Right cardiac atrium (tissue), 5 donors: ENCODE measurements around the gene EI24. TPM values are rescaled to one million over a fixed set of nuclear protein-coding genes. Genes with fewer than 3 reads are reported as not detected.

Source experiments
- ATAC-seq, 2 donors: fragments of 200-7000 bp; cut with Tn5 transposase; one replicate each; pipeline versions ENCODE4 v1.8.0 to v1.9.1; 2020; ENCODE audit warnings: moderate library complexity in 2 of 2, mild to moderate bottlenecking in 1 of 2
- DNase-seq, 3 donors: peaks; one replicate each; pipeline ENCODE4 v3.0.0-alpha.2; 2020
- H3K27ac ChIP-seq: one replicate; pipeline ENCODE4 v1.5.1; 2013; ENCODE audit warnings: mild to moderate bottlenecking, low read length, control low read depth, moderate library complexity
- H3K27me3 ChIP-seq: one replicate; pipeline ENCODE4 v1.6.1; 2013; ENCODE audit not compliant: control insufficient read depth, insufficient read depth
- H3K4me1 ChIP-seq: one replicate; pipeline ENCODE4 v1.6.1; 2013; ENCODE audit warnings: low read length; ENCODE audit not compliant: control insufficient read depth, insufficient read depth
- H3K4me3 ChIP-seq: one replicate; pipeline ENCODE4 v1.5.1; 2013; ENCODE audit warnings: low read length, control low read depth
- H3K9me3 ChIP-seq: one replicate; pipeline ENCODE4 v1.6.1; 2013; ENCODE audit warnings: low read length; ENCODE audit not compliant: control insufficient read depth
- WGBS: extraction: QIAGEN DNeasy Blood & Tissue Kit; methylation state at CpG from one replicate; pipeline ENCODE4 v1.1.7; 2013; 5-methylcytosine and 5-hydroxymethylcytosine counted together
- intact Hi-C, 4 donors: fragments of 100-400 bp; cut with DNase I; formaldehyde crosslinking; loops; one replicate each; pipeline versions ENCODE4 v1.11.0 to v1.14.0; 2022 to 2023
- polyA plus RNA-seq: library from polyadenylated mRNA; stranded (reverse); fragments of 200-250 nt; gene quantifications from one replicate; pipeline ENCODE4 v1.2.3, GENCODE V29; 2013
- total RNA-seq, 4 donors: library from RNA; stranded (reverse); fragmentation: NEBNext Ultra II Directional; extraction: Animal tissue kit (Norgen Biotek cat#: 25700); gene quantifications; one replicate each; pipeline ENCODE4 v1.2.1, GENCODE V29; 2021
- donor health status: healthy with polysubstance abuse.
- donor health status: DM: no; HTN: yes; CAD: no.
- donor health status: DM: no; HTN: no; CAD: no.
- donor health status: DM: no; HTN: yes; CAD: no; lungs with severe emphysema.
- donor health status: DM: yes; HTN: yes; CAD: no.

EI24 gene
- total and polyA plus RNA-seq, 5 donors, result 33.8 to 69.2 (median 60.8) TPM

DNA sequence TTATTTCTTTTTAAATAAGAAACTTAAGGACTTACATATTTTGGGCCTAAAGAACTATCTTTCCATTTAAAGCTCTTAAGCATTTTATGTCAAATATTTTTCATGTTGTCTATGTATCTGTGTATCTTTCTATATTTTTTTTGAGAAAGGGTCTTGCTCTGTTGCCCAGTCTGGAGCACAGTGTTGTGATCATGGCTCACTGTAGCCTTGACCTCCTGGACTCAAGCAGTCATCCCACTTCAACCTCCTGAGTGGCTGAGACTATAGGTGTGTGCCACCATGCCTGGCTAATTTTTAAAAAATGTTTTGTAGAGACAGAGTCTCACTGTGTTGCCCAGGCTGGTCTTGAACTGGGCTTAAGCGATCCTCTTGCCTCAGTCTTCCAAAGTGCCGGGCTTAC is 31.4 kb downstream of the EI24 start:
- DNase-seq (no peak), ATAC-seq (no peak)
- no peaks in the 10 kb centered on the region for H3K9me3 ChIP-seq
- H3K27ac ChIP-seq, result no peak overlapping the region
- H3K27me3 ChIP-seq, result no peaks in the 10 kb centered on the region
- H3K4me1 ChIP-seq, result no peaks in the 10 kb centered on the region
- intact Hi-C loops, result no loop called here
- WGBS, result 97% methylated on average over 2 of the region's 2 CpGs
- no peak overlapping the region for H3K4me3 ChIP-seq

DNA sequence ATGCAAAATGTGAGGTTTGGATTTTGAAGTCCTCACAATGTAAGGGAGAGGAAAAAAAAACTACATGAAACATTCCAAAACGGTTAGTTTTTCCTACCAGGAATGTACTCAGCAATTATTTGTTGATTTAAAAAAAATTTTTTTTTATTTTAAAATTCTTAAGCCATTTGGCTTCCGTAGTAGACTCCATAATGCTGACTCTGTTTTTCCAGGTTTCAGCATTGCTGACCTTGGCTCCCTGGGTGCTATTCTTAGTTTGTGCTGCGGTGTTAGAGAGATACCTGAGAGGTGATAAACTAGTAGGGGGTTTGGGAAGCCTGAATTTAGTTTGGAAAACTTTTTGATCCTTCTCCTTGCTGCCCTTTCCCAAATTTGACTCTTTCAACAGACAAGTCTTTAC is 33.9 kb downstream of the EI24 start:
- no peak overlapping the region for H3K27ac ChIP-seq
- WGBS, result 69% methylated on average over 3 of the region's 3 CpGs
- intact Hi-C loops, result no loop called here
- ATAC-seq, result no peak
- H3K4me1 ChIP-seq, result no peaks in the 10 kb centered on the region
- no peaks in the 10 kb centered on the region for H3K27me3 ChIP-seq
- DNase-seq, result no peak
- no peaks in the 10 kb centered on the region for H3K9me3 ChIP-seq
- H3K4me3 ChIP-seq, result no peak overlapping the region

DNA sequence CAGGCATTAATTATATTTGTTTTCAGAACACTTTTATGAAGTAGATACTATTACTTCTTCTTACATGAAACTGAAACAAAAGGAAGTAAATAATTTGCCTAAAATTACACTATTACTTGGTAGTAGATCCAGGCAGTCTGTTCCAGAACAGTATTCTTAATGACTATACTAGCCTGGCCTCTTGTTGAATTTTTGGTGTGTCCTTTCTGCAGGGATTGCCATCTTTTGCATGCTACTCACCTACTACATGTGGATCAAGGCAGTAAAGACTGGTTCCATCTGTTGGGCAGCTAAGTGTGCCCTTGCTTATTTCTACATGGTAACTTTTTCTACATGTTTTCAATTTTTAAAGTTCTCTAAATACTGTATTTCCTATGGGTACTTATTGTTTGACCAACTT is 36.1 kb downstream of the EI24 start:
- Histone ChIP-seq H3K4me1 (no peaks in the 10 kb centered on the region), H3K27ac (no peak overlapping the region), H3K4me3 (no peak overlapping the region), H3K9me3 (no peaks in the 10 kb centered on the region), H3K27me3 (no peaks in the 10 kb centered on the region)
- ATAC-seq (no peak), DNase-seq (no peak)
- intact Hi-C loops, result no loop called here

DNA sequence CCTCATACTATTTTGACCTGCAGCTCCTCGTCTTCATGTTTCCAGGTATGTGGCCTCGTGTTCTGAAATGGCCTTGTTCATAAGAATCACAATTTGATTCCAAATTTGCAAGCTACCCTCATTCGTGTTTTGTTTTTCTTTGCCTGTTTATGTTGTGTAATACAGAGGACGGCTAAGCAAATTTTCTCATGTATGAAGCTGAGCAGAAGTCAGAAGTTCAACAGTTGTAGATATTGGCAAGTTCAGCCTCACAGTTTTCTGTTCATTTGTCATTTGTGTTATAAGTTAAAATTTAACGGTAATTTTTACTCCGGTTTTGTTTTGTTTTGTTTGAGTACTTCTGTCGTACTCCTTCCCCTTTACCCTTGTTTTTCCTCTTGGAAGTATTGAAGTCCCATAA is 40.3 kb downstream of the EI24 start:
- ATAC-seq, result no peak
- no peak overlapping the region for H3K4me3 ChIP-seq
- DNase-seq, result no peak
- H3K9me3 ChIP-seq, result no peaks in the 10 kb centered on the region
- intact Hi-C loops, result no loop called here
- 88% methylated on average over 7 of the region's 7 CpGs for WGBS
- no peaks in the 10 kb centered on the region for H3K27me3 ChIP-seq
- H3K4me1 ChIP-seq, result no peaks in the 10 kb centered on the region
- no peak overlapping the region for H3K27ac ChIP-seq

DNA sequence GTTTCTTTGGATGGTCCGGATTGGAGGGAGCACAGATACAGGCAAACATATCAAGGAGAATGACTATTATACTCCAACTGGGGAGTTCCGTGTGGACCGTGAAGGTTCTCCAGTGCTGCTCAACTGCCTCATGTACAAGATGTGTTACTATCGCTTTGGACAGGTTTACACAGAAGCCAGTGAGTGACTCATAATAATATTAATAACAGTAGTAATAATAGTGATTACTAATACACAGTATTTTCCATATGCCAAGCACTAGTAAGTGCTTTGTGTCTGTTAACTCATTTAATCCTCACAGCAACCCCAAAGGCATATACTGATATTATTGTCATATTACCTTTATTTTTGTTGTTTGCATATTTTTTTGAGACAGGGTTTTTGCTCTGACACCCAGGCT is 49.1 kb downstream of the EI24 start:
- DNase-seq, result no peak
- intact Hi-C loops, result no loop called here
- Histone ChIP-seq H3K27me3 (no peaks in the 10 kb centered on the region), H3K4me1 (no peaks in the 10 kb centered on the region), H3K4me3 (no peak overlapping the region), H3K27ac (no peak overlapping the region), H3K9me3 (no peaks in the 10 kb centered on the region)
- ATAC-seq, result no peak
- WGBS, result 86% methylated on average over 4 of the region's 4 CpGs

- H3K27ac ChIP-seq, result no peak overlapping the region
- H3K27me3 ChIP-seq, result no peaks in the 10 kb centered on the region
- peaks cover 5% of the 10 kb centered on the region for H3K4me1 ChIP-seq
- 74% methylated on average over 2 of the region's 2 CpGs for WGBS
- intact Hi-C loops, result loop anchor here in 1 of 4 donors (10.0 kb wide), 1 partner anchor 253 kb away; no protein-coding TSS in a partner anchor
- H3K9me3 ChIP-seq, result no peaks in the 10 kb centered on the region
- no peak for DNase-seq
- no peak for ATAC-seq
- H3K4me3 ChIP-seq, result no peak overlapping the region
Observed at GRCh38 chr11:125621995-125622394, 52.7 kb downstream of the EI24 start.

- DNase-seq (no peak), ATAC-seq (no peak)
- Histone ChIP-seq H3K9me3 (no peaks in the 10 kb centered on the region), H3K4me1 (peaks cover 5% of the 10 kb centered on the region), H3K4me3 (no peak overlapping the region), H3K27me3 (no peaks in the 10 kb centered on the region), H3K27ac (no peak overlapping the region)
- WGBS, result 77% methylated on average over 1 of the region's 1 CpG
- intact Hi-C loops, result loop anchor here in 1 of 4 donors (10.0 kb wide), 1 partner anchor 252 kb away; no protein-coding TSS in a partner anchor
Observed at GRCh38 chr11:125623064-125623463, 53.8 kb downstream of the EI24 start.

- peaks cover 5% of the 10 kb centered on the region for H3K4me1 ChIP-seq
- peak within 1 kb of the TSS; percentile 50 for H3K4me3 ChIP-seq
- intact Hi-C loops, result loop anchor here in 1 of 4 donors (10.0 kb wide), 1 partner anchor 250 kb away; no protein-coding TSS in a partner anchor
- peak in 1 of 3 donors; percentile 52 for DNase-seq
- no peak for ATAC-seq
- no peaks in the 10 kb centered on the region for H3K9me3 ChIP-seq
- 57% methylated on average over 9 of the region's 9 CpGs for WGBS
- H3K27me3 ChIP-seq, result no peaks in the 10 kb centered on the region
- peak within 1 kb of the TSS; percentile 77 for H3K27ac ChIP-seq
Observed at GRCh38 chr11:125624756-125625213, 55.5 kb downstream of the EI24 start, which contains the start of gene CHEK1. Gene CHEK1 (plus strand): TSS chr11:125625163. CDS start chr11:125626769, 1,606 bp downstream.

GRCh38 chr11:125625225-125625629 is 56.0 kb downstream of the EI24 start:
- DNase-seq, result no peak
- ATAC-seq, result peak in 1 of 2 donors; percentile 58
- Histone ChIP-seq H3K27ac (peak overlapping the region; percentile 77), H3K27me3 (no peaks in the 10 kb centered on the region), H3K4me3 (peak overlapping the region; percentile 50), H3K4me1 (peaks cover 5% of the 10 kb centered on the region), H3K9me3 (no peaks in the 10 kb centered on the region)
- under 1% methylated on average over 20 of the region's 20 CpGs for WGBS
- intact Hi-C loops, result loop anchor here in 1 of 4 donors (10.0 kb wide), 1 partner anchor 250 kb away; no protein-coding TSS in a partner anchor

DNA sequence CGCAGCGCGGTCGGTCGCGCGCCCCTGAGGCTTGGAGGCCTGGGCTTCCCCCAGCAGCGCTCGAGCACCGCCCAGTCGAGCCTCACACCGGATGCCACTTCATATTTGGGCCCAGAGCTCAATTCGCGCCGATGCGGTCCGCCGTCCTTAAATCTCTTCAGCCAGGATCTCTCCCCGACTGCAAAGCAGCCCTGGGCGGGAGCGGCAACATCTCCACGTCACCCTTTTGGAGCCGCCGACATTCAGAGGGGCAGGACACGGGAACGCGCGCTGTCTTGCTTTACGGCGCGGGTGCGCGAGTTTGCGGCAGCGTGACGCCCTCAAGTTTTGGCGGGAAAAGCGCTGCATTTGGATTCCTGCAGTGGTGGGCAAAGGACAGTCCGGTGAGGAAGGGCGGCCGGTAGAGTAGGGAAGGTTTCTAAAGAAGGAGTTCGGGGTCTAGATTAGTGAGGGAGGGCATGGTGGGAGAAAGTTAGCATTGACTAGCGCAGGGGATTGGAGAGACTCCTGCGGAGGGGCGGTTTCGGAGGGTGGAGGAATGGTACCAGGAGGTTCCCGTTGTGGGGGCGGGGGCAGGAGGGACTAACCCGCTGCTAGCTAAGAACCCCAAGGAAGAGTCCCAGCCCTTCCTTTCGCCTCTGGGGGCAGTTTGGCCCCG is 56.5 kb downstream of the EI24 start:
- ATAC-seq, result peak; percentile 97 to 98
- peak overlapping the region; percentile 77 for H3K27ac ChIP-seq
- intact Hi-C loops, result loop anchor here in 1 of 4 donors (10.0 kb wide), 1 partner anchor 249 kb away; no protein-coding TSS in a partner anchor
- no peaks in the 10 kb centered on the region for H3K27me3 ChIP-seq
- WGBS, result under 1% methylated on average over 51 of the region's 51 CpGs
- DNase-seq, result peak; percentile 88 to 95 (median 95)
- H3K9me3 ChIP-seq, result no peaks in the 10 kb centered on the region
- H3K4me1 ChIP-seq, result peaks cover 5% of the 10 kb centered on the region
- H3K4me3 ChIP-seq, result peak overlapping the region; percentile 50

GRCh38 chr11:125626288-125626950 is 57.1 kb downstream of the EI24 start:
- no peaks in the 10 kb centered on the region for H3K9me3 ChIP-seq
- peaks cover 5% of the 10 kb centered on the region for H3K4me1 ChIP-seq
- WGBS, result under 1% methylated on average over 18 of the region's 18 CpGs
- H3K27ac ChIP-seq, result no peak overlapping the region
- no peak for DNase-seq
- H3K4me3 ChIP-seq, result peak overlapping the region; percentile 50
- no peaks in the 10 kb centered on the region for H3K27me3 ChIP-seq
- intact Hi-C loops, result loop anchor here in 1 of 4 donors (10.0 kb wide), 1 partner anchor 248 kb away; no protein-coding TSS in a partner anchor
- no peak for ATAC-seq
